Astrocyte (in vitro differentiated cells and primary cell): ENCODE data around the gene SESN3.

ENCODE experiments used
- EZH2 ChIP-seq: IDR thresholded peaks from 2 replicates; pipeline ENCODE4 v1.6.1; 2012; ENCODE audit warnings: mild to moderate bottlenecking, low read length, inconsistent platforms; ENCODE audit not compliant: insufficient read depth
- TF ChIP-seq, protein P1 (sequence below): IDR thresholded peaks from 2 replicates; pipeline ENCODE4 v1.5.1; 2011; ENCODE audit warnings: low read depth, mild to moderate bottlenecking, inconsistent platforms, low read length, moderate library complexity; ENCODE audit not compliant: insufficient read depth

DNA sequence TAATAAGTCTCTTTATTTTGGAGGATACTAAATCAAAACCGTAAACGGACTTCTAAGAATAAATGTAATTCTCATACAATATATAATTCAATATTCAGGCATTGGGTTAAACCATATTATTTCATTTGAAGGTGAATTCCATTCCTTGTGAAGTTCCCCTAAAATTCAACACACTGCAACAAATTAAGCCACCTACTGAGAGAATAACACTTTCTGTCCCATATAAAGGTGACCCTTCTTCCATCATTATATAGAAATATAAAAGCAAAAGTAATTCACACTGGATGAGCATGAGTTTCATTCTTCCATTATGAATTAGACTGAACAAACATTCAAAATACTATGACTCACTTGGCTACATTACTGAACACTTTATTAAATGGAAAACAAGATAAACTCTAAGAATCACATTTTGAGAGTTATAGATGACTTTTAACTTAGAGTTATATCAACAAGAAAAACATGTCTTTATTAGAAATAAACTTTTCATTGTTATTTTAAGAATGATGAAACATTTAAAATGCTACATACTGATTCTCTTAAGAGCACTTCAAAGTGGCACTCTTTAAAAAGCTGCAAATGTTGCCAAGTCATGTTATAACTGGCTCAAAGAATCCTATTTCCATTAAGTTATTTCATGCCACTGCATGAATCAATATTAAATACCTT, 2.8 kb downstream of the SESN3 start:
- TF ChIP-seq, protein P1, sequence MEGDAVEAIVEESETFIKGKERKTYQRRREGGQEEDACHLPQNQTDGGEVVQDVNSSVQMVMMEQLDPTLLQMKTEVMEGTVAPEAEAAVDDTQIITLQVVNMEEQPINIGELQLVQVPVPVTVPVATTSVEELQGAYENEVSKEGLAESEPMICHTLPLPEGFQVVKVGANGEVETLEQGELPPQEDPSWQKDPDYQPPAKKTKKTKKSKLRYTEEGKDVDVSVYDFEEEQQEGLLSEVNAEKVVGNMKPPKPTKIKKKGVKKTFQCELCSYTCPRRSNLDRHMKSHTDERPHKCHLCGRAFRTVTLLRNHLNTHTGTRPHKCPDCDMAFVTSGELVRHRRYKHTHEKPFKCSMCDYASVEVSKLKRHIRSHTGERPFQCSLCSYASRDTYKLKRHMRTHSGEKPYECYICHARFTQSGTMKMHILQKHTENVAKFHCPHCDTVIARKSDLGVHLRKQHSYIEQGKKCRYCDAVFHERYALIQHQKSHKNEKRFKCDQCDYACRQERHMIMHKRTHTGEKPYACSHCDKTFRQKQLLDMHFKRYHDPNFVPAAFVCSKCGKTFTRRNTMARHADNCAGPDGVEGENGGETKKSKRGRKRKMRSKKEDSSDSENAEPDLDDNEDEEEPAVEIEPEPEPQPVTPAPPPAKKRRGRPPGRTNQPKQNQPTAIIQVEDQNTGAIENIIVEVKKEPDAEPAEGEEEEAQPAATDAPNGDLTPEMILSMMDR, result no peak
- no peak for TF ChIP-seq EZH2
